ENCODE data around the gene ALKBH5. TPM values are rescaled to one million over a fixed set of nuclear protein-coding genes. Genes with fewer than 3 reads are reported as not detected.

The ALKBH5 gene
- total RNA-seq, 1 experiment from 2014 or later = 94.5 TPM

DNA sequence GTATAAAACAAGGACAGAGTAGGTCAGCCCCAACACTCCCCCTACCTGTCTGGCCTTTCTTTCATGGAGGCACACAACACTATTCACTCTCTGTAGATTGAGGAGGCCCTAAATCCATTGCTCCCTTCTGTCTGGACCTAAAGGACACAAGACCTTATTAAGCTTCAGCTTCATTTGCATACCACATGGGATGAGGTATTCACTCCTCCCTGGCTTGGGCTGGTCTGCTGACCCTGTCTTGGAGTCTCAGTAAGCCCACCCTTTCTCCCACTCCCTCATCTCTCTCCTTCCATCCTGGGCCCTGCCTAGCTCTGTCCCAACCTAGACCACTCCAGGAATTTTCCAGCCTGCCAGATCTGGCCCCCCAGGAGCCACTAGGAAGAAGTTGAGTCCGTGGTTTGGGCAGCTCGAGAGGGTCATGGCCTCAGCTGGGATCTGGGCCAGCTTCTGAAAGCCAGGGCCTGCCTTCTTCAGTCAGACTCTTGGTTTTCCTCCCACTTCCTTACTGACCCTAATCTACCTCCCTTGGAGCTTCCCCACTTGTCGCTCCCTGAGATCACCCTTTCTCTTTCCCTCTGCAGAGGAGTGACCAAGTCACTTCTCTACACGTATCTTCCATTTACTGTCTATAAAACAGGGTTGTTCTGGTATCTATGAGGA lies 35.3 kb downstream of the ALKBH5 start:
- in situ Hi-C loops (cut with HindIII; ENCODE audit: low pct_unique_long_range_greater_than_20kb, low sequenced_read_pairs) = no loop called here

GRCh38 chr17:18224053-18224386 lies 40.4 kb downstream of the ALKBH5 start:
- Histone ChIP-seq H3K27me3 (ENCODE audit: control insufficient read depth, insufficient read depth, low read length) (no peaks in the 10 kb centered on the region), H3K27ac (ENCODE audit: low read length) (no peak overlapping the region), H3K4me1 (ENCODE audit: control insufficient read depth, insufficient read depth, low read length) (peaks cover 7% of the 10 kb centered on the region), H3K9me3 (ENCODE audit: control insufficient read depth, insufficient read depth, low read depth, low read length) (no peaks in the 10 kb centered on the region), H3K36me3 (ENCODE audit: control insufficient read depth, insufficient read depth, low read length) (no peaks in the 10 kb centered on the region), H3K4me3 (ENCODE audit: low read depth in 2 of 2, low read length in 2 of 2) (no peak overlapping the region)
- ChIA-PET POLR2A (no interaction called here), CTCF (interaction anchor here (1.3 kb wide), 1 partner anchor 82 kb away, joined by 5 read pairs; no protein-coding TSS in a partner anchor)
- intact Hi-C loops (cut with micrococcal nuclease; ENCODE audit: unreplicated experiment) = no loop called here
- DNase-seq (ENCODE audit: low read depth, low spot score) (no peak), ATAC-seq (no peak)
- in situ Hi-C loops (cut with HindIII; ENCODE audit: low pct_unique_long_range_greater_than_20kb, low sequenced_read_pairs) = no loop called here
- BruUV-seq (replicated peaks) = no TSS peak
- TF ChIP-seq POLR2AphosphoS5 (IDR thresholded peaks at IDR 0.05; ENCODE audit: low read depth, low read length) = no peak
- no peak for TF ChIP-seq CTCF (IDR thresholded peaks at IDR 0.05)
- TF ChIP-seq REST (IDR thresholded peaks at IDR 0.05; ENCODE audit: insufficient read depth in 1 of 2, low read depth in 2 of 2, low read length in 1 of 2) = no peak
- no peak for TF ChIP-seq TCF7L2 (IDR thresholded peaks at IDR 0.05; ENCODE audit: low read depth, low read length)
- no peak for TF ChIP-seq SIN3A (IDR thresholded peaks at IDR 0.05; ENCODE audit: borderline replicate concordance, insufficient read depth, low read depth, low read length)

More for the DNA sequence above, 35.3 kb downstream of the ALKBH5 start:
- TF ChIP-seq POLR2AphosphoS5 (IDR thresholded peaks at IDR 0.05; ENCODE audit: low read depth, low read length) = no peak
- no peak for TF ChIP-seq TCF7L2 (IDR thresholded peaks at IDR 0.05; ENCODE audit: low read depth, low read length)
- no peak for TF ChIP-seq CTCF (IDR thresholded peaks at IDR 0.05)
- TF ChIP-seq SIN3A (IDR thresholded peaks at IDR 0.05; ENCODE audit: borderline replicate concordance, insufficient read depth, low read depth, low read length) = no peak
- no peak for TF ChIP-seq REST (IDR thresholded peaks at IDR 0.05; ENCODE audit: insufficient read depth in 1 of 2, low read depth in 2 of 2, low read length in 1 of 2)
- intact Hi-C loops (cut with micrococcal nuclease; ENCODE audit: unreplicated experiment) = loop anchor here (10.0 kb wide), 1 partner anchor 74 kb away; no protein-coding TSS in a partner anchor
- Histone ChIP-seq H3K4me3 (ENCODE audit: low read depth in 2 of 2, low read length in 2 of 2) (no peak overlapping the region), H3K4me1 (ENCODE audit: control insufficient read depth, insufficient read depth, low read length) (peaks cover 7% of the 10 kb centered on the region; the same call in 1 of the 2 replicates), H3K9me3 (ENCODE audit: control insufficient read depth, insufficient read depth, low read depth, low read length) (no peaks in the 10 kb centered on the region), H3K27me3 (ENCODE audit: control insufficient read depth, insufficient read depth, low read length) (no peaks in the 10 kb centered on the region), H3K27ac (ENCODE audit: low read length) (no peak overlapping the region), H3K36me3 (ENCODE audit: control insufficient read depth, insufficient read depth, low read length) (no peaks in the 10 kb centered on the region)
- DNase-seq (ENCODE audit: low read depth, low spot score) (no peak), ATAC-seq (no peak)
- POLR2A ChIA-PET = no interaction called here
- CTCF ChIA-PET = interaction anchor here (0.6 kb wide), 1 partner anchor 25 kb away, joined by 6 read pairs; no protein-coding TSS in a partner anchor
- no TSS peak for BruUV-seq (replicated peaks)
